DOHH2 (cell line): ENCODE data around the gene LEFTY2.

Experiments
- EZH2phosphoT487 ChIP-seq: fragments of 200-600 bp; sonication (generic); IDR thresholded peaks from 2 replicates; pipeline ENCODE4 v1.6.1; 2017; ENCODE audit warnings: borderline replicate concordance, mild to moderate bottlenecking, antibody characterized with exemption, low read length, moderate library complexity, mixed read lengths
- TF ChIP-seq, protein P1 (sequence below): fragments of 200-600 bp; sonication (generic); IDR thresholded peaks from one replicate; pipeline ENCODE4 v1.5.1; 2014; ENCODE audit warnings: antibody characterized with exemption, mild to moderate bottlenecking, low read depth, low read length; ENCODE audit not compliant: poor library complexity, severe bottlenecking

DNA sequence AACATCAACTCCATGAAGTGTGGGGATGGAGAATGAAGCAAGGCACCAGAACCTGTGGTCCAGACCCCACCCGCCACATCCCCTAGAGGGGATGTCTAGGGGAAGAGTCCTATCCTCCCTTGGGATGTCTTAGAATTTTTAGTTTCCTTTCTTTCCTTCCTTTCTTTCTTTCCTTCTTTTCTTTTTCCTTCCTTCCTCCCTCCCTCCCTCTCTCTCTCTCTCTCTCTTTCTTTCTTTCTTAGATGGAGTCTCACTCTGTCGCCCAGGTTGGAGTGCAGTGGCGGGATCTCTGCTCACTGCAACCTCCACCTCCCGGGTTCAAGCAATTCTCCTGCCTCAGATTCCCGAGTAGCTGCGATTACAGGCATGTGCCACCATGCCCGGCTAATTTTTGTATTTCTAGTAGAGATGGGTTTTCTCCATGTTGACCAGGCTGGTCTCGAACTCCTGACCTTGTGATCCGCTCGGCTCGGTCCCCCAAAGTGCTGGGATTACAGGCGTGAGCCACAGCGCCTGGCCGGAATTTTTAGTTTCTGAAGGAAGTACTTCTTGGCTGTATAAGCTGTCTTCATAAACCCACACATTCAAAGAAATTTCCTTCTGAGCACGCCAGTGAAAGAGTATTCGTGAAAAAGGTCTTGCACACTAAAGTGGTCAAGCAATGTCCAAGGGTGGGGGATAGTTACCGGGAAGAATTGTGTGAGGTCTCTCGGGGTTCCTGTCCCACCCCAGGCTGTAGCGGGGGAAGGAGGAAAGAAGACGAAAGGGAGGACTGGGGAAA is 20.8 kb upstream of the LEFTY2 start:
- TF ChIP-seq EZH2phosphoT487 = no peak
- TF ChIP-seq, protein P1, sequence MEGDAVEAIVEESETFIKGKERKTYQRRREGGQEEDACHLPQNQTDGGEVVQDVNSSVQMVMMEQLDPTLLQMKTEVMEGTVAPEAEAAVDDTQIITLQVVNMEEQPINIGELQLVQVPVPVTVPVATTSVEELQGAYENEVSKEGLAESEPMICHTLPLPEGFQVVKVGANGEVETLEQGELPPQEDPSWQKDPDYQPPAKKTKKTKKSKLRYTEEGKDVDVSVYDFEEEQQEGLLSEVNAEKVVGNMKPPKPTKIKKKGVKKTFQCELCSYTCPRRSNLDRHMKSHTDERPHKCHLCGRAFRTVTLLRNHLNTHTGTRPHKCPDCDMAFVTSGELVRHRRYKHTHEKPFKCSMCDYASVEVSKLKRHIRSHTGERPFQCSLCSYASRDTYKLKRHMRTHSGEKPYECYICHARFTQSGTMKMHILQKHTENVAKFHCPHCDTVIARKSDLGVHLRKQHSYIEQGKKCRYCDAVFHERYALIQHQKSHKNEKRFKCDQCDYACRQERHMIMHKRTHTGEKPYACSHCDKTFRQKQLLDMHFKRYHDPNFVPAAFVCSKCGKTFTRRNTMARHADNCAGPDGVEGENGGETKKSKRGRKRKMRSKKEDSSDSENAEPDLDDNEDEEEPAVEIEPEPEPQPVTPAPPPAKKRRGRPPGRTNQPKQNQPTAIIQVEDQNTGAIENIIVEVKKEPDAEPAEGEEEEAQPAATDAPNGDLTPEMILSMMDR = no peak
